Measurements from ENCODE around the gene TNIP2.
"Not testable (repeated sequence)": the region's sequence is repeated elsewhere in the genome, so short reads cannot be mapped to it uniquely, and the experiment has no call there.

TNIP2 gene

GRCh38 chr4:2743518-2744445, 12.4 kb downstream of the TNIP2 start:
- no peak for DNase-seq

GRCh38 chr4:2742823-2743517, 13.2 kb downstream of the TNIP2 start:
- DNase-seq = no peak

GRCh38 chr4:2742081-2742822, 13.9 kb downstream of the TNIP2 start:
- DNase-seq = no peak

- DNase-seq = no peak
Measured at GRCh38 chr4:2741626-2742025, 14.5 kb downstream of the TNIP2 start.

DNA sequence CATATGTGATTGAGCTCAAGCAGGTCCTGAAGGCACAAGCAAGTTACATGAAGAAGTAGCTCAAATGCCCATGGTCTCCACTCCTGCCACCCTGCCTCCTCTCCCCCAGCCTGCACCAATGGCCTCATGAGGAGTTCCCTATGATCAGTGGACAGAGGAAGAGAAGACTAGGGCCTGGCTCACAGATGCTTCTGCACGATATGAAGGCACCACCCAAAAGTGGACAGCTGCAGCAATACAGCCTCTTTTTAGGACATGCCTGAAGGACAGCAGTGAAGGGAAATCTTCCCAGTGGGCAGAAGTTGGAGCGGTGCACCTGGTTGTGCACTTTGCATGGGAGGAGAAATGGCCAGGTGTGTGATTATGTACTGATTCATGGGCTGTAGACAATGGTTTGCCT, 17.8 kb downstream of the TNIP2 start:
- DNase-seq = not testable (repeated sequence)

- DNase-seq = no peak
Measured at GRCh38 chr4:2735869-2736268, 20.3 kb downstream of the TNIP2 start.

GRCh38 chr4:2734612-2735011, 21.5 kb downstream of the TNIP2 start:
- no peak for DNase-seq

DNA sequence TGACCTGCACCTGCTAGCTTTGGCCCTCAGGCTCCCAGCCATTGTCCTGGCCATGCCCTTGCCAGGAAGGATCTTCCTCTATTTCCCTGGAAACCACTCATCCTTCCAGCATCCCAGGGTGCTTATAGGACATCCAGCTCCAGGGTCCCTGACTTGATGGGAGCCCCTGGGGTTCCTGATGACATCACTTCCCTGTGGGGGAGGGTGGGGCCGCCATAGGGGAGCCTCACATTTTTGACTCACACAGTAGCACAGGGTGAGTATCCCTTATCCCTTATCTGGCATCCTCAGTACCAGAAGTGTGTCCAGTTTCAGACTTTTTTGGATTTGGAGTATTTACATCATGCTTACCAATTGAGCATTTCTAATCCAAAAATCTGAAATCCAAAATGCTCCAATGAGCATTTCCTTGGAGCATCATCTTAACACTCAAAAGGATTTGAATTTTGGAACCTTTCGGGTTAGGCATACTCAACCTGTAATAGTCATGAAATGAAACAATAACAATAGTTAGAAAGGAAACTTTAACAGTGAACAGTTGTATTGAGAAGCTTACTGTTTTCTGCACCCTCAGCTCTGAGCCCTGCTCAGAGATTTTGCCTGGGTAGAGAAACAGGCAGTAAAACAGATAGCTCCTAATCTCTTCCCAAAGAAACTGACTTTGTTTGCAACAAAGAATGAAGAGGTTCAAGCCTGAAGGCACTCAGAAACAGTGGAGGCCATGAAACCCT, 22.1 kb downstream of the TNIP2 start:
- DNase-seq = no peak

GRCh38 chr4:2733001-2733843, 22.9 kb downstream of the TNIP2 start:
- no peak for DNase-seq

- no peak for DNase-seq
Measured at GRCh38 chr4:2732526-2732925, 23.6 kb downstream of the TNIP2 start.

GRCh38 chr4:2731907-2732317, 24.2 kb downstream of the TNIP2 start:
- no peak for DNase-seq

DNA sequence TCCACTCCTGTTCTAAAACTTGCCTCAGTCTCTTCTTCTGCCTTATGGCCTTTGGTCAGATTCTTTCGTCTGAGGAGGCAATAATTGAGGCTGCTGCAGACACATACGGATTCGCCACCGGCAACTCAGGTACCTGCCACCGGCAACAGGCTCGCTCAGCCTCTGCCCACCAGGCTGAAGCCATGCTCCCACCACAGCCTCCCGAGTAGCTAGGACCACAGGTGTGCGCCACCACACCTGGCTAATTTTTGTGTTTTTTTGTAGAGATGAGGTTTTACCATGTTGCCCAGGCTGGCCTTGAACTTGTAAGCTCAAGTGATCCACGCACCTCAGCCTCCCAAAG, 26.6 kb downstream of the TNIP2 start:
- DNase-seq = no peak

DNA sequence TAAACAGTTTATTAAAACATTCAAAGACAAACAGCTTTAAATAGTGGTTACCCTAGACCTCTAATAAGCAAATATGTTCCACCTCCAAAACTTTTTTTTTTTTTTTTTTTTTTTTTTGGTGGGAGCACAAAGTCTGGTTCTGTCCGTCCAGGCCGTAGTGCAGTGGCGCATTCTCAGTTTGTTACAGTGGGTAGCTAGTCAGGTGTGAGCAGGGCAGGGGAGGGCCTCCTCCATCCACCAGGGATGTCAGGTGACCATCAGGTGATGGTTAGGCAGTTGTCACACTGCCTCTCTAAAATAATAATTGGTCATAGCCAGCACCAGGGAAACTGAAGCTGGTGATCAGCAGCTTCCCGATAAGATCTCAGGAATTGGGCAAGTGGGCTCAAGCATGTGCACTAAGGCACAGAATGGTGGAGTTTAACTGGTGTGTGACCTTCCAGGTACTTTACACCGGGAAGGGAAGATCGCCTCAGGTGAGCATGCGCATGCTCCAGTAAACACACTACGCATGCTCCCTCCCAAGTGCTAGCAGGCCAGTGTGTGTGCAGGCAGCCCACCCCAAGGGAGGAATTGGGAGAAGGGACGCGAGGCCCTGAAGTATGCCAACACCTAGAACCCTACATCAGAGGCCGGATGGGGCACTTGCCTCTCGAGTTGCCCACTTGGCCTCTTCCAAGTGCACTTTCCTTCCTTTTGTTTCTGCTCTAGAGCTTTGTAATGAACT, 27.2 kb downstream of the TNIP2 start:
- DNase-seq = no peak

DNA sequence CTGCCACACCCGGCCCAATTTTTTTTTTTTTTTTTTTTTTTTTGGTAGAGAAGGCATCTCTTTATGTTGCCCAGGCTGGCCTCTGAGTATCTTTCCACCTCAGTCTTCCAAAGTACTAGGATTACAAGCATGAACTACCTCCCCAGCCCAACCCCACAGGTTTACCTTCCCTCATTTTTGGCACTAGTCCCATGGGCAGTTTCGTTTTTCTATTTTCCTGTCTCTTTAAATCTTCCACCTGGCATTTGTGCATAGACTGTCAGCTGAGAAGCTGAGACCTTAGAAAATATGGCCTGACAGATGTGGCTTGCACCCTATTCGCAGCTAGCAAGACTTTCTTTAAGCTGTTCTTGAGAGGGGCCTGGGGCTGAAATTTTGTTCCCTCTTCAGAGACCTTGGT, 27.9 kb downstream of the TNIP2 start:
- DNase-seq = no peak

- not testable (repeated sequence) for DNase-seq
Measured at GRCh38 chr4:2726881-2727280, 29.3 kb downstream of the TNIP2 start.

- DNase-seq = no peak
Measured at GRCh38 chr4:2725380-2725779, 30.8 kb downstream of the TNIP2 start.

DNA sequence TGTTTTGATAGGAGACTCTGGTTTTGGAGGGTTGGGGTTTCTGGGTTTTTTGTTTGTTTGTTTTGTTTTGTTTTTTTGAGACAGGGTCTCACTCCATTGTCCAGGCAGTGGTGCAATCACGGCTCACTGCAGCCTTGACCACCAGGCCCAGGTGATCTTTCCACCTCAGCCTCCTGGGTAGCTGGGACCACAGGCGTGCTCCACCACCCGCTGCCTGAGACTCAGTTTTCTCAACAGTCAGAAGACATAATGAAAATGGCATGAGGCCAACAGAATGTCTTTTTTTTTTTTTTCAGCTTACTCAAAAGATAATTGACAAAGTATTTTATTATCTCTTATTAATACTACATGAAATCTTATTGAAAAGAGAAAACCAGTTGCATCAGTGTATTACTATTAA, 32.4 kb downstream of the TNIP2 start:
- no peak for DNase-seq

DNA sequence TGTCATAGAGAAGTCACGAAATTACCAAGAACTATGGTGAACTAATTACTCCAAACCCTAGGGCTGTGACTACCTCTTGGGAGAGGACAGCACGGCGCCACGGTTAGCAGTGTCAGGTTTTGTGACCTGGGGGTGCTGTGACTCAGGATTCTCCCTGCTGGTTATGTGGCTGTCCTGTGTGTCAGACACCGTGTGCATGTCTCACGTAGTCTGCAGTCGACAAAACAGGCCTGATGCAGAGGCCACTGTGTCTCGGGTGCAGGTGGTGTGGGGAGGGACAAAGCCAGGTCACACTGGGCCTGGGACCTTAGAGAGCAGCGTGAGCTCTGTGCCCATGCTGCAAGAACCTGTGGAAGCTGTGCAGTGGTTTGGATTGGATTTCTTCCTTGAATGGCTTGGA, 34.1 kb downstream of the TNIP2 start:
- DNase-seq = no peak

GRCh38 chr4:2721586-2721985, 34.5 kb downstream of the TNIP2 start:
- no peak for DNase-seq

DNA sequence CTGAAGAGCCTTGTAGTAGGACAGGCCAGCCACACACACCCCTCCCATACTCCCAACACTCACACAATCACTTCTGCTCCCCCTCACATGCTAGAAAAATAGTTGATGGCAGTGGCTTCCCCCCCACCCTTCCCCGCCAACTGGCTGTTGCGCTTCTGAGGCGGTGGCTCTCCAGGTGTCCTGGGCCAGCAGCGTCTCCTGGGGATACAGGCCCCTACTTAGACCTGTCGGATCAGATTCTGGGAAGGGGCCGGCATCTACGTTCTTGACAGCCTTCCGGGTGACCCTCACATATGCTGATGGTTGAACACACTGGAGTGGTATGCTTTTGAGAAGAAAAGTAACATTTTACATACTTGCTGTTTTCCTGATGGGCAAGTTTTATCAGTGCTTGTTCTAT, 39.9 kb downstream of the TNIP2 start:
- no peak for DNase-seq

DNA sequence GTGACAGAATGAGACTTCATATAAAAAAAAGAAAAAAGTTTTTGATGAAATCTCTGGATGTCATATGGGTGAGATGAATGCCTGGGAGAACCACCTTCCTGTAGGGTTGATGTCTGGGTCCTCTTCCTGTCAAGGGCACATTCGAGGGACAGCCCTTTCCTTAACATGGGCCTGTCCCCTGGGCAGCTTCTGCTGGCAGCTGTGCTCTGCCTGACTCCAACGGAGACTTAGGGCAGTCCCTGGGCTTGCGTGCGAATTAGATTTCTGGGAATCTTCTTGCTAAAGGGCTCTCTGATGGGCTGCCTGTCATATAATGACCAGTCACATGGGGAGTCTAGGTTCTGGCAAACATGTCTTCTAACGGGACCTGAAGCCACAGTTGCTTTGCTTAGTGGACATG, 40.7 kb downstream of the TNIP2 start:
- no peak for DNase-seq
